ENCODE measurements around the gene RPL13A. TPM values are rescaled to one million over a fixed set of nuclear protein-coding genes. Genes with fewer than 3 reads are reported as not detected.
A peak's percentile ranks its signal among the peaks of the same experiment; 100 is the strongest.

RPL13A gene
- total and polyA plus RNA-seq, 9 of the 15 experiments (the other 6 are each of a cell fraction or from before 2014, with no cell fraction given): 1,744 to 5,482 (median 2,949) TPM

- no peak for TF ChIP-seq ZNF324 (CRISPR knock-in tag; IDR thresholded peaks at IDR 0.05)
- no peak for TF ChIP-seq SIN3B (IDR thresholded peaks at IDR 0.05; ENCODE audit: low read depth)
- peak; percentile 56 for TF ChIP-seq RBFOX2 (IDR thresholded peaks at IDR 0.05; ENCODE audit: low read depth, low read length)
- no peak for TF ChIP-seq ZC3H4 (CRISPR knock-in tag; IDR thresholded peaks at IDR 0.05; ENCODE audit: borderline replicate concordance)
- TF ChIP-seq ELF1 (tag; IDR thresholded peaks at IDR 0.05): no peak
- no peak for TF ChIP-seq XRCC3 (IDR thresholded peaks at IDR 0.05)
- TF ChIP-seq ID3 (CRISPR knock-in tag; IDR thresholded peaks at IDR 0.05): no peak
- no peak for TF ChIP-seq ID3 (tag; IDR thresholded peaks at IDR 0.05)
- TF ChIP-seq POLR2B (IDR thresholded peaks at IDR 0.05; ENCODE audit: low read depth, partially characterized antibody): no peak
- no peak for TF ChIP-seq ZHX1 (conservative IDR thresholded peaks at IDR 0.05; ENCODE audit: low read length)
- no peak for TF ChIP-seq ZNF592 (IDR thresholded peaks at IDR 0.05)
- no peak for TF ChIP-seq MTA1 (IDR thresholded peaks at IDR 0.05; ENCODE audit: borderline replicate concordance)
Measured at GRCh38 chr19:49447485-49448431, 39.6 kb upstream of the RPL13A start (continued).
